Measurements from ENCODE around the gene BMP8A. TPM values are rescaled to one million over a fixed set of nuclear protein-coding genes. Genes with fewer than 3 reads are reported as not detected.
"Not testable (repeated sequence)": the region's sequence is repeated elsewhere in the genome, so short reads cannot be mapped to it uniquely, and the experiment has no call there.

The BMP8A gene
- total RNA-seq, 2 experiments from 2014 or later: 0.20 TPM; not detected in 1

- DNase-seq; H3K4me3 Mint-ChIP-seq; H3K4me1 Mint-ChIP-seq; H3K27ac Mint-ChIP-seq; H3K9me3 Mint-ChIP-seq; ATAC-seq (ENCODE audit: low read depth); H3K27me3 Mint-ChIP-seq; H3K36me3 Mint-ChIP-seq; POLR2A ChIA-PET: not testable (repeated sequence)
Measured at GRCh38 chr1:39517936-39518335, 26.5 kb downstream of the BMP8A start.

DNA sequence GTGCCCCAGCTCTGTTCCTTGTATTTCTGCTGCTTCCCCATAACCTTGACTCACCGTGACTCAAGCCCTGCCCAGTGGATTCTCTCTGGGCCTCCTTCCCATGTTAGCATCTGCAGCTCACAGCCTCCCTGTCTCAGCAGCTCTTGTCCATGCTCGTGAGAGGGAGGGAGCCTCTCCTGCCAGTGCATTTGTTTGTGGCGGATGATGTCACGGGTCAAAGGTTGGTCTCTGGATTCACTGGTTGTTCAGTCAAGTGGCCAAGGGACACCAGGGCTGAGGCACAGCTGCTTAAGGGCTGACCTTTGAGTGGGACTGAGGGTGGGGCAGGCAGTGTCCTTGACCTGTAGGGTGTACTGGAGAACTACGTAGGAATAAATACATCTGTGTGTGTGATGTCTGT lies 27.9 kb downstream of the BMP8A start:
- H3K27me3 Mint-ChIP-seq; H3K27ac Mint-ChIP-seq; POLR2A ChIA-PET; H3K4me3 Mint-ChIP-seq; H3K9me3 Mint-ChIP-seq; DNase-seq; ATAC-seq (ENCODE audit: low read depth); H3K4me1 Mint-ChIP-seq; H3K36me3 Mint-ChIP-seq: not testable (repeated sequence)

DNA sequence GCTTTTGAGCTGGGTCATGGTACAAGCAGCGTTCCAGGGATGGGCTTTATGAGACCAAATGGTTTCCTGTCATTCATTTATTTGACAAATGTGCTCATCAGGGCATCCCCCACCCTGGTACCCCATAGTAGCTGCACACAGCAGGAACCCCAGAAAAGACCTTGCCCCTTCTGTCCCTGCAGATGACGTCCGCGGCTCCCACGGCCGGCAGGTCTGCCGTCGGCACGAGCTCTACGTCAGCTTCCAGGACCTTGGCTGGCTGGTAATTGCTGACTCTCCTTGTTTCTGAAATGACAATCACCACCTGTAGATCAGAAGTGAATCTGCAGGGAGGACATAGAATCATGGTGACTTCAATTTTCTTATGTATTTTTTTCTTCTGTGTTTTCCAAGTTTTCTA lies 30.8 kb downstream of the BMP8A start:
- H3K4me3 Mint-ChIP-seq; H3K27ac Mint-ChIP-seq; DNase-seq; H3K27me3 Mint-ChIP-seq; POLR2A ChIA-PET; H3K36me3 Mint-ChIP-seq; H3K9me3 Mint-ChIP-seq; ATAC-seq (ENCODE audit: low read depth): not testable (repeated sequence)
- peaks cover 21% of the 10 kb centered on the region for H3K4me1 Mint-ChIP-seq

- POLR2A ChIA-PET: no interaction called here
- ATAC-seq (ENCODE audit: low read depth) (no peak), DNase-seq (no peak)
- peaks cover 5% of the 10 kb centered on the region for H3K36me3 Mint-ChIP-seq
- no peak overlapping the region for H3K4me3 Mint-ChIP-seq
- H3K27ac Mint-ChIP-seq: no peak overlapping the region
- no peaks in the 10 kb centered on the region for H3K9me3 Mint-ChIP-seq
- peaks cover 21% of the 10 kb centered on the region for H3K4me1 Mint-ChIP-seq
- no peaks in the 10 kb centered on the region for H3K27me3 Mint-ChIP-seq
Measured at GRCh38 chr1:39522661-39523567, 31.5 kb downstream of the BMP8A start.

DNA sequence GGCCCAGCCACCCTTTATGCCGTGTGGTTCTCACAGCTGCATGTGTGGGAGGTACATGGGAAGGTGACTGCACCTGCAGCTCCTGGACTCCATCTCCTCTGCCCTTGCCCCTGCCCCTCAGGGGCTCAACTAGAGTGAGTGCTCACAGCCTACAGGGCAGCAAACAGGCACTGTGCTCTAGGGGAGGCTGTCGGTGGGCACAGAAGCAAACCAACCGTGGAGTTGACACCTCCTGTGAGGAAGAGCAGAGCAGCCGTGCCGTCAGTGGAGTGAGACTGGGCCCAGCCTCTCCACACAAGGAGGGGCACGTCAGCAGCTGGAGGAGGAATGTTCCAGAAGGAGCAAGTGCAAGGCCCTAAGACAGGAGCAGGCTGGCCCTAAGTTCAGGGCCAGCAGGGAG lies 32.7 kb downstream of the BMP8A start:
- DNase-seq (no peak), ATAC-seq (ENCODE audit: low read depth) (no peak)
- H3K36me3 Mint-ChIP-seq: peaks cover 7% of the 10 kb centered on the region
- peaks cover 21% of the 10 kb centered on the region for H3K4me1 Mint-ChIP-seq
- no peak overlapping the region for H3K4me3 Mint-ChIP-seq
- no peaks in the 10 kb centered on the region for H3K9me3 Mint-ChIP-seq
- POLR2A ChIA-PET: no interaction called here
- H3K27ac Mint-ChIP-seq: peak overlapping the region; percentile 54
- no peaks in the 10 kb centered on the region for H3K27me3 Mint-ChIP-seq

- H3K36me3 Mint-ChIP-seq: peaks cover 7% of the 10 kb centered on the region
- DNase-seq (no peak), ATAC-seq (ENCODE audit: low read depth) (no peak)
- no peaks in the 10 kb centered on the region for H3K27me3 Mint-ChIP-seq
- POLR2A ChIA-PET: interaction anchor here (1.0 kb wide), 1 partner anchor 16 kb away, joined by 3 read pairs; no protein-coding TSS in a partner anchor
- H3K9me3 Mint-ChIP-seq: no peaks in the 10 kb centered on the region
- no peak overlapping the region for H3K4me3 Mint-ChIP-seq
- H3K27ac Mint-ChIP-seq: peak overlapping the region; percentile 69
- H3K4me1 Mint-ChIP-seq: peaks cover 21% of the 10 kb centered on the region
Measured at GRCh38 chr1:39524591-39525365, 33.3 kb downstream of the BMP8A start.

GRCh38 chr1:39525366-39526165 lies 34.1 kb downstream of the BMP8A start:
- Mint-ChIP-seq H3K4me3 (no peak overlapping the region), H3K27ac (peak overlapping the region; percentile 79), H3K4me1 (peaks cover 21% of the 10 kb centered on the region), H3K36me3 (peaks cover 7% of the 10 kb centered on the region), H3K27me3 (no peaks in the 10 kb centered on the region), H3K9me3 (no peaks in the 10 kb centered on the region)
- ATAC-seq (ENCODE audit: low read depth) (peak; percentile 98), DNase-seq (peak; percentile 67)
- POLR2A ChIA-PET: interaction anchor here (1.0 kb wide), 1 partner anchor 17 kb away, joined by 3 read pairs; no protein-coding TSS in a partner anchor

DNA sequence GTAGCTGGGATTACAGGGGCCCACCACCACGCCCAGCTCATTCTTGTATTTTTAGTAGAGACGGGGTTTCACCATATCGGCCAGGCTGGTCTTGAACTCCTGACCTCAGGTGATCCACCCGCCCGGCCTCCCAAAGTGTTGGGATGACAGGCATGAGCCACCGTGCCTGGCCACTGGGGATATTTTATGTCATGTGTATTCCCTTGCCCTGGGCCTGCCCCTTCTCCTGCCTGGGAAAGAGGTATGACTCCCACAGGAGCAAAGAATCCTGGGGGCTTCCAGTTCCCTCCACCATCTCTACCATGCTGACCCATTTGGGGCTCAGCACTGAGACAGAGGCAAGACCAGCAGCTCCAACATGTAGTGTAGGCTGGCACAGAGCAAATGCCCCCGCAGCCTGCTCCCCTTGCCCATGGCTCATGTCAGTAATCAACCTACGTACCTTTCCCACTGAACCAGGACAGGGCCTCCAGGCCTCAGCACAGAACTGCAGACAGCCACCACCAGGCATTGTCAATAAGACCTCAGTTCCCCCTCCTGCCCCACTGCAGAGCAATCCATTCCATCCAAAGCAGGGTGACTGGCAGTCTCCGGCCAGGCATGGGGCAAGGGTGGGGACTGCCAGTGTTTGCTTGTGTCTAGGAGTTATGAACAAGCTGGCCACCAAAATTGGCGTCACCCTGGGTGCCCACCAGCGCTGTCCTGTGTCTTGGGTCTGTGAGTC lies 35.2 kb downstream of the BMP8A start:
- peaks cover 10% of the 10 kb centered on the region for H3K36me3 Mint-ChIP-seq
- POLR2A ChIA-PET: no interaction called here
- DNase-seq (no peak), ATAC-seq (ENCODE audit: low read depth) (no peak)
- H3K4me3 Mint-ChIP-seq: no peak overlapping the region
- no peak overlapping the region for H3K27ac Mint-ChIP-seq
- no peaks in the 10 kb centered on the region for H3K27me3 Mint-ChIP-seq
- no peaks in the 10 kb centered on the region for H3K9me3 Mint-ChIP-seq
- H3K4me1 Mint-ChIP-seq: peaks cover 21% of the 10 kb centered on the region

GRCh38 chr1:39527190-39527579 lies 35.7 kb downstream of the BMP8A start:
- H3K27me3 Mint-ChIP-seq; H3K9me3 Mint-ChIP-seq; POLR2A ChIA-PET; H3K27ac Mint-ChIP-seq; H3K4me3 Mint-ChIP-seq; ATAC-seq (ENCODE audit: low read depth); DNase-seq: not testable (repeated sequence)
- peaks cover 10% of the 10 kb centered on the region for H3K36me3 Mint-ChIP-seq
- peaks cover 21% of the 10 kb centered on the region for H3K4me1 Mint-ChIP-seq

DNA sequence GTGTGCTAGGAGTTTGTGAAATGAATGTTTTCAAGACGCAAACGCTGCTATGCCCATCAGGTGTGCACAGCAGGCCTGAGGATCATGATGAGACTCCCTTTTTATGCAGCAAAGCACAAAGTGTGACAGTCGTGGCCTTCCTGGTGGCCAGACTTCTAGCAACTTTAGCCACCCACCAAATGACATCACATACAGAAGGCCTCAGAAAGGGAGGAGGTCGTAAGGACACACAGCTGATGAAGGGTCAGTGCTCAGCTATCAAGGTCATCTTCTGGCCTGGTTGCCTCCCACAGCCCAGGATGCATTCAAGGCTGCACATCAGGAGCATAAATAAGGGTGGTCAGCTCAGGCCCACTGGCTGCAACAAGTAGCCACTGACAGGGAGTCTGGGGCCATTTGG lies 36.6 kb downstream of the BMP8A start:
- no peak overlapping the region for H3K4me3 Mint-ChIP-seq
- DNase-seq: no peak
- H3K4me1 Mint-ChIP-seq: peaks cover 21% of the 10 kb centered on the region
- POLR2A ChIA-PET: no interaction called here
- peaks cover 10% of the 10 kb centered on the region for H3K36me3 Mint-ChIP-seq
- no peak for ATAC-seq (ENCODE audit: low read depth)
- no peak overlapping the region for H3K27ac Mint-ChIP-seq
- no peaks in the 10 kb centered on the region for H3K9me3 Mint-ChIP-seq
- H3K27me3 Mint-ChIP-seq: no peaks in the 10 kb centered on the region

DNA sequence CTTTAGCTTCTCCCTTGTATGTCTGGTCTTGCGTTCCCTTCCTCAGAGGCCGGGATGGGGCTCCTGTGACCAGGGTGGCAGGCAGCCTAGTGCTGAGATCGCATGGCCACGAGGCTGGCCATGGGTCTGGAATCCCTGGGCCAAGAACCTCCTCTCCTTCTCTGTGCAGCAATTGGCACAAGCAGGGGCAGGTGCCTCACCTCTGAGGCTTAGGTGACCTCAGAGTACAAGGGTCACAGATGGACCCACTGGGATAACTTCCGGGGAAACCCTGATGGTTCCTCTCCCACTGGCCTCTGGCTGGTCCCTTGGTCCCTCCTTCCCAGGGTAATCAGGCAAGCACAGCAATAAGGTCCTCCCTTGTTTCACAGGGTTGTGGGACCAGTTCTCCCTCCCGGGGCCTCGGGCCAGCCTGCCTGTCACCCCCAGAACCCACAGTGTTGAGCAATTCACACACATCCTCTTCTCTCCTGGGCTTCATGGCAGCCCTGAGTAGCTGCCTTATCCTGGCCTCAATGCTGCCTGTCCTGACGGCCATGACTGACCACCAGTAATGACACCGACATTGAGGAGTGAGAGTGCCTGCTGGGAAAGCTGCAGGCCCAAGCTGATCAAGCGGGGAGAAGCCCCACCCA lies 38.6 kb downstream of the BMP8A start:
- no peak overlapping the region for H3K4me3 Mint-ChIP-seq
- POLR2A ChIA-PET: no interaction called here
- H3K27me3 Mint-ChIP-seq: no peaks in the 10 kb centered on the region
- peak; percentile 14 for DNase-seq
- H3K36me3 Mint-ChIP-seq: peaks cover 8% of the 10 kb centered on the region
- no peak for ATAC-seq (ENCODE audit: low read depth)
- no peaks in the 10 kb centered on the region for H3K9me3 Mint-ChIP-seq
- no peak overlapping the region for H3K27ac Mint-ChIP-seq
- H3K4me1 Mint-ChIP-seq: peaks cover 10% of the 10 kb centered on the region

GRCh38 chr1:39531526-39531925 lies 40.1 kb downstream of the BMP8A start:
- DNase-seq: peak; percentile 13
- no peak overlapping the region for H3K4me3 Mint-ChIP-seq
- peaks cover 8% of the 10 kb centered on the region for H3K36me3 Mint-ChIP-seq
- H3K27me3 Mint-ChIP-seq: no peaks in the 10 kb centered on the region
- no peaks in the 10 kb centered on the region for H3K9me3 Mint-ChIP-seq
- H3K27ac Mint-ChIP-seq: no peak overlapping the region
- H3K4me1 Mint-ChIP-seq: peaks cover 2% of the 10 kb centered on the region
- POLR2A ChIA-PET: no interaction called here
- no peak for ATAC-seq (ENCODE audit: low read depth)
